Large intestine (tissue), 3 donors: ENCODE data around the gene AGFG1. TPM values are rescaled to one million over a fixed set of nuclear protein-coding genes. Genes with fewer than 3 reads are reported as not detected.

Source experiments
- DNase-seq, 2 donors: peaks; one replicate each; pipeline versions ENCODE4 v3.0.0 to v3.0.0-alpha.2; 2013
- H3K27ac ChIP-seq: one replicate; pipeline ENCODE4 v1.5.1; 2013; ENCODE audit warnings: low read length
- H3K27me3 ChIP-seq: 2 replicates; pipeline ENCODE4 v1.6.1; 2013; ENCODE audit warnings: low read length; ENCODE audit not compliant: control insufficient read depth, insufficient read depth
- H3K36me3 ChIP-seq: 2 replicates; pipeline ENCODE4 v1.6.1; 2013; ENCODE audit warnings: low read length; ENCODE audit not compliant: control insufficient read depth, insufficient read depth
- H3K4me1 ChIP-seq: one replicate; pipeline ENCODE4 v1.6.1; 2013; ENCODE audit warnings: low read length; ENCODE audit not compliant: control insufficient read depth, insufficient read depth
- H3K4me3 ChIP-seq: one replicate; pipeline ENCODE4 v1.5.1; 2013; ENCODE audit warnings: low read length
- H3K9me3 ChIP-seq: one replicate; pipeline ENCODE4 v1.6.1; 2013; ENCODE audit warnings: mild to moderate bottlenecking, low read depth, low read length, moderate library complexity; ENCODE audit not compliant: control insufficient read depth
- WGBS: methylation state at CpG from one replicate; pipeline ENCODE4 v1.1.5; 2013; ENCODE audit warnings: low lambda C conversion rate; ENCODE audit not compliant: insufficient coverage; 5-methylcytosine and 5-hydroxymethylcytosine counted together
- polyA plus RNA-seq: library from polyadenylated mRNA; unstranded; fragments of 120-200 nt; gene quantifications from one replicate; pipeline ENCODE4 v1.2.1, GENCODE V29; 2013

AGFG1 gene
- polyA plus RNA-seq, 1 donor: 113 TPM

DNA sequence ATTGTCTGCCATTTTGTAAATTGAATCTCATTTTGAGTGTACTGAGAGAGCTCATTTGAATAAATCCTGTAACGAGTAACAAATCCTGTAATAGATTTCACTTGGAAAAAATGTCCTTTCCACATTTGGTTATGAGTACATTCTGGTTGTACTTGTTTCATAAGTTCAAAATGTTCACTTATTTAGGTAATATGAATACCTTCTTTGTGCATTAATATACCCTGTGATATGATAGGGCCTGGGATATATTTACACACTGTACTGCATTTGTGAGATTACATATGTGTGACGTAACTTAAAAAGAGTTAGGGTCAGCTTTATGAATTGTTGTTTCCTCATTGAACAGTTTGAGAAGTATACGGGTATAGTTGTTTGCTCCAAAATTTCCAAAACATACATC lies 16.1 kb downstream of the AGFG1 start:
- Histone ChIP-seq H3K27me3 (no peaks in the 10 kb centered on the region), H3K27ac (no peak overlapping the region), H3K4me3 (no peak overlapping the region), H3K36me3 (no peaks in the 10 kb centered on the region), H3K9me3 (no peaks in the 10 kb centered on the region), H3K4me1 (no peaks in the 10 kb centered on the region)
- DNase-seq: no peak
- WGBS: no CpG with 5 or more reads among the region's 3 CpGs

DNA sequence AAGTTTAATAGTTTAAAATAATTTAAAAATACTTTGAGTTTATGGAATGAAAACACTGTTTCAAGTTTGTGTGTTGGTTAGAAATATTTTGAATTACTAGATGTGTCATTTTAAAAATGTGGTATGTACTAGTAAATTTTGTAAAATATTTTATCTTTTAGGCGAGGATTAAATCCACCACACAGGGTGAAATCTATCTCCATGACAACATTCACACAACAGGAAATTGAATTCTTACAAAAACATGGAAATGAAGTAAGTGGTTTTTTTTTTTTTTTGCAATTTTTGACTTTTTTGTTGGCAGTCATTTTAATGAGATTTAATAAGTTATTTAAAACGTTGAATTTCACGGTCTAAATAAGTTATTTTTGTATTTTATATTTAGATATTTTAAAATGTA lies 19.4 kb downstream of the AGFG1 start:
- H3K27ac ChIP-seq: no peak overlapping the region
- H3K27me3 ChIP-seq: no peaks in the 10 kb centered on the region
- H3K9me3 ChIP-seq: no peaks in the 10 kb centered on the region
- H3K36me3 ChIP-seq: peaks cover 8% of the 10 kb centered on the region
- no peaks in the 10 kb centered on the region for H3K4me1 ChIP-seq
- WGBS: 93% methylated on average over 3 of the region's 3 CpGs
- no peak overlapping the region for H3K4me3 ChIP-seq
- DNase-seq: no peak

DNA sequence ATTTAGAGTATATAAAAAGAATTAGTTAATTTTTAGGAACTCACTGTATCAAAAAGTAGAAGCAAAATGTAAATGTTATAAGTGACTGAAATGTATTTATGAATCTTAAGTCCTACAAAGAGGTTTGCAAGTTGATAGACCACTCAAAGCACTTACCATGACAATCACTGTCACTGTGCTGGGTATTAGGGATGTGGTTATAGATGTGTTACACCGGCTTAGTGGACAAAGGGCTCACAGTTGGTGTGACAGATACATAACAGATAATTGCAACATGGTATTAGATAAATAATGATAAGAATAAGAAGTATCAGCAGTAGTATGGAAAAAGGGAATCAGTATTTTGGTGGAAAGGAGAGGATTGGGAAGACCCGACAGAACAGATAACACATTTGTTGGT lies 21.6 kb downstream of the AGFG1 start:
- H3K27ac ChIP-seq: no peak overlapping the region
- no peak overlapping the region for H3K4me3 ChIP-seq
- DNase-seq: no peak
- H3K36me3 ChIP-seq: peaks cover 8% of the 10 kb centered on the region
- 78% methylated on average over 1 of the region's 2 CpGs for WGBS
- no peaks in the 10 kb centered on the region for H3K4me1 ChIP-seq
- H3K27me3 ChIP-seq: no peaks in the 10 kb centered on the region
- H3K9me3 ChIP-seq: no peaks in the 10 kb centered on the region

DNA sequence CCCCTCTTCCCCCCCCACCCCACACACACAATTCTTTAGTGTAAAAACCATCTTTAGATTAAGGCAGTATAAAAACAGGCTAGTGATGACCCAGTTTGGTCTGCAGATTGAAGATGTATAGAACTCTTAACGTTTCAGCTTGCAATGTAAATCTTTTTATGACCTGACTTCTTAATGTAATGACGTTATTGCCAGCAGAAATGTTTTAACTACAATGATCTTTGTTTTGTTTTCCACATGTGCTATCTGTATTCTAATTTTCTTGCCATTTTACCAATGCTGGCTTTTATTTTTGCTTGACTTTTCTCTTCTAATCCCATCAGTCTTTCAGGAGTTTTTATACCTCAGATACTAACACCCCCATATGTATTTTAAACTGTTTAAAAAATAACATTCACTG lies 25.2 kb downstream of the AGFG1 start:
- Histone ChIP-seq H3K36me3 (peaks cover 18% of the 10 kb centered on the region), H3K9me3 (no peaks in the 10 kb centered on the region), H3K4me3 (no peak overlapping the region), H3K4me1 (peaks cover 14% of the 10 kb centered on the region), H3K27ac (no peak overlapping the region), H3K27me3 (no peaks in the 10 kb centered on the region)
- WGBS: 13% methylated on average over 1 of the region's 2 CpGs
- DNase-seq: no peak

DNA sequence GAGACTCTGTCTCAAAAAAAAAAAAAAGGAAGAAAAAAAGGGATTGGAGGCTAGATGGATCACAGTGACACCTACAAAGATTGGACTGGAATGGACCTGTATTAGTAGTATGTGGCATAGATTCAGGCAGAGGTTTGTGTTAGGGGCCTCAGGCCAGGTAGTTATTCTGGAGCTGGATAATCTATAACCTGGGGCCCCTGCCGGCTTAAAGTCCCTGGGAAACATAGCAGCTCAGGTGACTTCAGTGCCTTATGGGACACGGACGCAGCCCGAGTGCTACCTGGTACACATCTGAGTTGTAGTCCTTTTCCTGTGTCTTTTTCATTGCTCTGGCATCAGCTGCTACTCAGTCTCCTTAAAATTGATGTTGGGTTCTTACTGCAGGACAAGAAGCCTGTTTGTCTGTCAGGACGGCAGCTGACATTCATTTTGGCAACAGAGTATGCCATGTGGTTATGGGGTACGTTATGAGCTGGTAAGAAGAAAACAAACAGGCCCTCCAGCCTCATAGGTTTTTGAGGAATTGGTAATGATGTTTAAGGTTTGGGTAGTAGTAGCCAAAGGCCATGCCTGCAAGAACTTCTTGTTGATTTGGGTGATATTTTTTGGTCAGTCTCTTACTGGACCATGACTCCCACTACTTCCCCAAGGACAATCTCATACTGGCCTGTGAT lies 27.8 kb downstream of the AGFG1 start:
- Histone ChIP-seq H3K27me3 (no peaks in the 10 kb centered on the region), H3K36me3 (peaks cover 15% of the 10 kb centered on the region), H3K4me1 (peaks cover 26% of the 10 kb centered on the region), H3K4me3 (no peak overlapping the region), H3K27ac (peak overlapping the region; percentile 44), H3K9me3 (no peaks in the 10 kb centered on the region)
- DNase-seq: peak; percentile 64 to 84
- no CpG with 5 or more reads among the region's 6 CpGs for WGBS

DNA sequence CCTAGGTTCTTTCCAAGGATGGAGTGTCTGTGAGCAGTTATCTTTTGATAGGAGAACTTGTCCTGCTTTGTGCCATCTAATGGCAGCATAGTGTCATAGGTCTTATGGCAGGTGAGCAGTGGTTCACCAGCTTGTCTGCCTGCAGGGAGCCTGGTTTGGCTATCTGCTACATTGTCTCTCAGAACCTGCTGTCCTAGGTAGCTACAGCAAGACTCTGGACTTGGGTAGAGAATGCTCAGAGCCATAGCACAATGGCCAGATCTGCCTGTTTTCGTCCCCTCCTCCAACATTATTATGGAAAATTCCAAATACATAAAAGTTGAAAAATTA lies 28.3 kb downstream of the AGFG1 start:
- Histone ChIP-seq H3K27ac (peak overlapping the region; percentile 44), H3K9me3 (no peaks in the 10 kb centered on the region), H3K4me3 (no peak overlapping the region), H3K27me3 (no peaks in the 10 kb centered on the region), H3K4me1 (peaks cover 26% of the 10 kb centered on the region), H3K36me3 (peaks cover 12% of the 10 kb centered on the region)
- no peak for DNase-seq
- no CpG with 5 or more reads among the region's 1 CpG for WGBS

DNA sequence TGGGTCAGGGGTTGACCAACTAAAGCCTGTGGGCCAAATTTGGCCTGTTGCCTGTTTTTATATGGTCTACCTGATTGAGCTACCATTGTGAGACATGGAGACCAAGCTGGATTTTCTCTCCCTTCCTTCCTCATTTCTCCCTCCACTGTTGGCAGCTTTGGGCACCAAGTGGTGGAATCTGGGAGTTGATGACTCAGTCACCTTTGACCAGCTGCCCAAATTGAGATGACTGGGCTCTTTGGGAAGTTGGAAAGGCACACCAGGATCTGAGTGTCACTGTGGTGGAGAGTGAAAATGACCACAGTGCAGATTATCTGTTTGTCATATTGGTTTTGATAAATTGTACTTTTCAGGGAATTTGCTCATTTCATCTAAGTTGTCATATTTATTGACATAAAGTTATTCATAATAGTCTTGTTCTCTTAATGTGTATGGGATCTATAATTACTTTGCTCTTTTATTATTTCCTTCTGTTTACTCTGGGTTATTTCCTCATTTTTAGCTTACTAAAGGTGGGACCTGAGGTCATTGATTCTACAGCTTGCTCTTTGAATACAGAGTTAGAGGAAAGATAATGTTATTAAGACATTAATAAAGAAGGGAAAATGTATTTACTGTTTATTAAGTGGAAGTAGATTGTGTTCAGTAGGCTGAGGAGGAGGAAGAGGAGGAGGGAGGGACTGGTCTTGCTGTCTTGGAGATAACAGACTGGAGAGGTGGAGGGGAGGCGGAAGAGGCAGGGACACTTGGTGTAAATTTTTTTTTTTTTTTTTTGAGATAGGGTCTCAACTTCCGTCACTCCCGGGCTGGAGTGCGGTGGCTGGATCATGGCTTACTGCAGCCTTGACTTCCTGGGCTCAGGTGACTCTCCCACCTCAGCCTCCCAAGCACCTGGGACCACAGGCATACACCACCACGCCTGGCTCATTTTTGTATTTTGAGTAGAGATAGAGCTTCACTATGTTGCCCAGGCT lies 31.8 kb downstream of the AGFG1 start:
- no peak for DNase-seq
- no peaks in the 10 kb centered on the region for H3K9me3 ChIP-seq
- H3K4me1 ChIP-seq: peaks cover 32% of the 10 kb centered on the region
- no peak overlapping the region for H3K4me3 ChIP-seq
- no peaks in the 10 kb centered on the region for H3K27me3 ChIP-seq
- H3K36me3 ChIP-seq: peaks cover 10% of the 10 kb centered on the region
- no CpG with 5 or more reads among the region's 5 CpGs for WGBS
- H3K27ac ChIP-seq: no peak overlapping the region

DNA sequence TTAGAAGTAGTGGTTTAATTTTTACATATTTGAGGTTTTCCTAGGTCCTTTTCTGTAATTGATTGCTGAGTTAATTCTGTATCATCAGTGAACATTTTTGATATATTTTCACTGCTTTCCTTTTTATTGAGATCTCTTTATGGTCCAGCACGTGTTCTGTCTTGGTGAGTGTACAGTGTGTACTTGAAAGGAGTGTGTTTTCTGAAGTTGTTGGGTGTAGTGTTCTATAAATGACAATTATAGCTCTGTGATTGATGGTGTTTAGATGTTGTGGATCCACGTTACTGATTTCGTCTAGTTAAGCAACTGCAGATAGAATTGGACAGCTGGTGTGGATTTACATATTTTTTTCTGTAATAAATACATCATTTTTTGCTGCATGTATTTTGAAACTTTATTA lies 32.7 kb downstream of the AGFG1 start:
- Histone ChIP-seq H3K27me3 (no peaks in the 10 kb centered on the region), H3K9me3 (no peaks in the 10 kb centered on the region), H3K36me3 (peaks cover 9% of the 10 kb centered on the region), H3K27ac (no peak overlapping the region), H3K4me3 (no peak overlapping the region), H3K4me1 (peaks cover 25% of the 10 kb centered on the region)
- no peak for DNase-seq
- 60% methylated on average over 2 of the region's 3 CpGs for WGBS

DNA sequence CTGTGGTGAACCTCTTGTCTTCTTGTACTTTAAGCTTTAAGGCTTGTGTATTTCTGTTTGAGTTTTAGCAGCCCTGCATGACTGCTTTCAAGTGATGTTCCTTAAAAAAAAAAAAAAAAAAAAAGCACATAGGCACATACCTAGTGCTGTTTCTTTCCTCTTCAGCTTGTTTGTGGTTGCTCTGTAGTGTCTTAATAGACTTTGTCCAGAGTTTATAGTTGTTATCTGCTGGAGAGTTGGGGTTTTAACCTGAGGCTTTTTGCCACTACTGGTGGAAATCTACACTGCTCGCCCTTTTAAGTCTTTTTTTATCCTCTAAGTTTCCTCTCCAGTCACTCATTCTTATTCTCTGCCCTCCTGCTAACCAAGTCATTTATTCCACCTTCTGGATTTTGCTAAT lies 34.5 kb downstream of the AGFG1 start:
- Histone ChIP-seq H3K27me3 (no peaks in the 10 kb centered on the region), H3K4me3 (no peak overlapping the region), H3K4me1 (peaks cover 24% of the 10 kb centered on the region), H3K9me3 (no peaks in the 10 kb centered on the region), H3K36me3 (peaks cover 3% of the 10 kb centered on the region), H3K27ac (peak overlapping the region; percentile 14)
- 63% methylated on average over 1 of the region's 1 CpG for WGBS
- peak; percentile 35 to 70 for DNase-seq

DNA sequence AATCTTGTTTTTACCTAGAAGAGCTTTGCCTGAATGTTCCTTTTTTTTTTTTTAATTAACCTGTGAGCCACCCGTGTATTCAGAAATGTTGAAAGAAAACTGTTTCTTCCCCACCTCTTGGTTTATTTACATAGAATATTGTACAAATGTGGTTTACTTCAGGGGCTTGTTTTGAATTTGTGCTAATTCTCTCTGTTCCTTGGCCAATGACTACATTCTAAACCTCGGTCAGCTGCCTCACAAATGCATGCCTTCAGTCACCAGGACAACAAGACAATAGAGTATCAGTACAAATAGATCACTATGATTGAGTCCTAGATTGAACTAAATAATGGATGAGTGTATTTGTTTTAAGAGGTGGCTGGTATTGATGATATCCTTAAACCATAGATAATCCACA lies 36.0 kb downstream of the AGFG1 start:
- no peak overlapping the region for H3K4me3 ChIP-seq
- H3K36me3 ChIP-seq: no peaks in the 10 kb centered on the region
- no CpG with 5 or more reads among the region's 2 CpGs for WGBS
- no peak for DNase-seq
- H3K4me1 ChIP-seq: peaks cover 24% of the 10 kb centered on the region
- H3K27ac ChIP-seq: no peak overlapping the region
- no peaks in the 10 kb centered on the region for H3K9me3 ChIP-seq
- H3K27me3 ChIP-seq: no peaks in the 10 kb centered on the region
